ACHN (cell line): ENCODE results near the gene TINCR.
"Not testable (repeated sequence)": the region's sequence is repeated elsewhere in the genome, so short reads cannot be mapped to it uniquely, and the experiment has no call there.

ENCODE experiments used
- DNase-seq: peaks from one replicate; pipeline ENCODE4 v3.0.0-alpha.2; 2015
- in situ Hi-C: cut with HindIII; loops from 2 replicates; pipeline ENCODE4 v1.10.0; 2017; ENCODE audit warnings: low sequenced_read_pairs, low pct_ligation_motif_present, low pct_unique_long_range_greater_than_20kb

The TINCR gene

DNA sequence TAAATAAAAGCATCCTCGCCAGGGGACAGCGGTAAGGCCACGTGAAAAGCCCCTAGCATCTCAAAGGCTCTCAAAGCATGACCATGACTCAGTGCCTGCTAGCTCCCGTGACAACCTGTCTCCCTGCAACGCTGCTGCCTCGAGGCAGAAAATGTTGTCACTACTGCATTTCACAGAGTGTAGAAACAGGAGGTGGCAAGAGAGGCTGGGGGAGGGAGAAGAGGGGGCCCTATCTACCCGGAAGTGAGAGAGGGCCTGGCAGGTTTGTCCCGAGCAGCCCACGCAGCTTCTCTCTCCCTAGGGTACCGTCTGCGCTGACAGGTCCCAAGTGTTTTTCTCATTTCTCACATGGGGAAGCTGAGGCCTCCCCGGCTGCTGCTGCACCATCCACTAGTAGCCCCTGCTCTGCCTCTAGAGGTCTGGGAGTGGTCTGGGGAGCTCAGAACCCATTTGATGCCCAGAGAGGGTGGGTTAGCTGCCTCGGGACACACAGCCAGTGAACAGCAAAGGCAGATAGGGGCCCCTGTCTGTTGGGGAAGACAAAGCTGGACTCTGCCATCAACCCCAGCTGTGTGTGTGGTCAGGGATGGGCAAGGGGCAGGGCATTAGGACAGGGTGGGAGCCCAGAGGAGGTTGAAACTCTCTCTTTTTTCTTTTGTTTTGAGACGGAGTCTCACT, 3.7 kb downstream of the TINCR start:
- in situ Hi-C loops, result no loop called here
- DNase-seq, result no peak

DNA sequence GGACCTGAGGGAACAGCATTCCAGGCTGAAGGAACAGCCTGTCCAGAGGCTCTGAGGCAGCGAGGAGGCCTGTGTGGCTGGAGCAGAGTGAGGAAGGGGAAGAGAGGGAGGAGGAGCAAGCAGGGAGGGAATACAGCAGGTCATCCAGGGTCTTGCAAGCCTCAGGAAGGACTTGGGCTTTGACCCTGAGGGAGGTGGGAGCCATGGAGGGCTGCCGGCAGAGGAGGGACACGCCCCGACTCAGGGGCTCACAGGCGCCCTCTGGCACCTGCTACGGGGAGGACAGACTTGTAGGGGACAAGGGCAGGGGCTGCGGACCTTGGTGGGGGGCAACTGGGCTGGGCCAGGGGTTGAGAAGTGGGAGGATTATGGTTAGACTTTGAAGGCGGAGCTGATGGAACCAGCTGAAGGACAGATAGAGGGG, 4.7 kb downstream of the TINCR start:
- in situ Hi-C loops, result no loop called here
- DNase-seq, result no peak

DNA sequence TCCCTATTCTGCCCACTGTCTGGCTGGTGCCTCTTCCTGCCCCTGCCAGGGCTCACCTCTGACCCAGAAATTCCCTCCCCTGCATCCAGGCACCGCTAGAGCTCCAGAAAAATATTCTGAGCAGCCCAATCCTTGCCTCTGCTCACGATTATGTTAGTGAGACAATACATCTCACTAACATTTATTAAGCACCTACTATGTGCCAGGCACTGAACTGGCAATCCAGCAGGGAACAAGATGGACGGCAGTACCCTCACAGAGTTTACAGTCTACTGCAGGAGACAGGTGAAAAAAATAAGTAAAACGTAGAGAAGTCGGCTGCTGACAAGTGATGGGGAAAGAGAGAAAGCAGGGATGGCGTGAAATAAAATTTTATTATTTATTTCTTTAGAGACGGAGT, 5.5 kb downstream of the TINCR start:
- in situ Hi-C loops, result no loop called here
- no peak for DNase-seq

DNA sequence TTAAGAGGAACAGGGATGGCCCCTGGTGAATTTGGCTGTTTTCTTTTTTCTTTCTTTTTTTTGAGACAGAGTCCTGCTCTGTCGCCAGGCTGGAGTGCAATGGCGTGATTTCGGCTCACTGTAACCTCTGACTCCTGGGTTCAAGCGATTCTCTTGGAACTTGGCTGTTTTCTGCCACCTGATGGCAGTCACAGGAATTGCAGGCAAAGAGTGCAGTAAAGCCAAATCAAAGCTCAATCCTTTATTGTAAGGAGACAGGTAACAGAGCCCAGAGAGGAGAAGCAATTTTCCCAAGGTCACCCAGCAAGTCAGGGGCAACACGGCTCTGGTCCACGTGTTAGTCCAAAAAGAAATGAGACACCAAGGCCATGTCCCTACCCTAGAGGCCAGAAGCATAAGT, 6.2 kb downstream of the TINCR start:
- no peak for DNase-seq
- in situ Hi-C loops, result no loop called here

DNA sequence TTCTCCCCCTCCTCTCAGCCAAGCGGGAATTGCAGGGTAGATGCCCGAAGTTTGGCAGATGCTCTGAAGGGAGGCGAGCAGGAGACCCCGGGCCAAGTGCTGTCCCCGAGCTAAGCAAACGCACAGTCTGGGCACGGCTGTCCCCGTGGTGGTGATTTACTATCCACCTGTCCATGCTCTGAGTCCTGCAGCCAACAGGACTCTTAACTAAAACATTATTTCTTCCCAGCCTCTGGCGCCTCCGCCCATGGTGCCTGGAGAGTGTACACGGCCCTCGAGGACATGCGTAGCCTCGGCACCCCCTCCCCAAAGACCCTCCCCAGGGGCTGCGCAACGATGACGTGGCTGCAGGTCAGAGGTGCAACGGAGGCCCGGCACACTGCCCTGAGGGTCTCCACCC, 7.6 kb downstream of the TINCR start:
- in situ Hi-C loops, result no loop called here
- DNase-seq, result no peak

DNA sequence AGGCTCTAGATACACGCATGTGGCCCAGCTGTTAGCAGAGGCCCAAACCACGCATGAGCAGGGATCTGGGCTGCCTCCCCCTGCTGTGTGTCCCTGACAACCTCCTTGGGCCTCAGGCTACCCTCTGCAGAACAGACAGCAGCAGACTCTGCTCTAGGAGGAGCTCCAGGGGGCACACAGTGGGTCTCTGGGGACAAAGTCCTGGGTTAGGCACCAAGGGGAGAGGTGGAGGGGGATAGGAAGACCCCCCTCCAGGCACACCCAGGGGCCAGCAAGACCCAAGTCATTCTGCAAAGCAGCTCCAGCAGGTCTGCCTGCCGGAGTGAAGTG, 8.0 kb downstream of the TINCR start:
- no peak for DNase-seq
- in situ Hi-C loops, result no loop called here

DNA sequence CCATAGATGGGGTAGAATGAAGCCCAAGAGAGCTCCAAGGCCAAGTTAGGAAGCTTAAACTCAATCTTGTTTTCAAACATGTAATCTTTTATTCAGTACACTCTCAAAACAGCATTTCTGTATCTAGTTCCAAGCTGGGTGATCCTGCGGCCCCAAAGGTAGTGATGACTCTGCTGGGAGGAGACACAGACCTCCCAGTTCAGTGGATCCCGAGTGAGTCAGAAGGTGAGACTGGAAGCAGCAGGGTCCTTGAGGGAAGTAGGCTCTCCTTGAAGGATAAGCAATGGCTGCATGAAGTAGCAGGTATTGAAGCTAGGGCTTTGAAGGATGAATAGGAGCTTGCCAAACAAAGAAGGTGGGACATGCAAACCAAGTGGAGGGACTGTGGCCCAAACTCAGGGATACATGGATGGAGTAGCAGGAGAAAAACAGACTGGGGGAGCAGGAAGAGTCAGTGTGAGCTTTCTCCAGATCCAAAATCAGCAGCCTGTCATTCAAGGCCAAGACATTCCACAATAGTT, 9.6 kb downstream of the TINCR start:
- in situ Hi-C loops, result no loop called here
- DNase-seq, result no peak

DNA sequence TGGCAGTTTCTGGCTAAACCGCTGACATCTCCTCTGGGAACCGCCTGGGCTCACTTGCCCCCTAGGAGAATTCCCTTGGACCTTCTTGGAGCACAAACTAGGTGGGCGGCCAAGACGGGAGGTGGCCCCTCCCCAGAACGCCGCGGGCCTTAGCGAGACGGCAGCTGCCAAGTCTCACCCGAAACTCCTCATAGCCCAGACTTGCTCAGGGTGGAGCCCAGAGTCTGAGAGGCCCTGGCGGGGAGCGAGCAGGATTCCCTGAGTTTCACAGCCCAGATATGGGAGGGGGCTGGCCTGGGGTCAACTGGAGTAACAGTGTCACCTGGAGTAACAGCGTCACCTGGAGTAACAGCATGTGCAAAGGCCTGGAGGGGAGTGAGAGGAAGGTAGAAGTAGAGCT, 10.1 kb downstream of the TINCR start:
- in situ Hi-C loops, result no loop called here
- DNase-seq, result no peak

DNA sequence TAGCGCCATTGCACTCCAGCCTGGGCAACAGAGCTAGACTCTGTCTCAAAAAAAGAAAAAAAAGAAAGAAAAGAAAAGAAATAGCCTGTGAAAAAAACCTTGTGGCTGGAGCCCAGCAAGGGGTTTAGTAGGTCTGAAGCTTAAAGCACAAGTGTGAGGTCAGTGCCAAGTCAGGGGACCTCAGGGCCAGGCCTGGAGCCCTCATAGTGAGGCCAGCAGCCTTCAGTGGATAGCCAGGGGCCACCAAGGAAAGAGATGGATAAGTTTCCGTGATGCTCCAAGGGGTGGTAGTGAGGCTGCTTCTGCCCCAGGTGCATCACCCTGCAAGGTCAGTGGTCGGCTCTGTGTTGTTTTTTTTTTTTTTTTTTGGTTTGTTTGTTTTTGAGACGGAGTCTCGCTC, 12.9 kb downstream of the TINCR start:
- no peak for DNase-seq
- in situ Hi-C loops, result no loop called here

DNA sequence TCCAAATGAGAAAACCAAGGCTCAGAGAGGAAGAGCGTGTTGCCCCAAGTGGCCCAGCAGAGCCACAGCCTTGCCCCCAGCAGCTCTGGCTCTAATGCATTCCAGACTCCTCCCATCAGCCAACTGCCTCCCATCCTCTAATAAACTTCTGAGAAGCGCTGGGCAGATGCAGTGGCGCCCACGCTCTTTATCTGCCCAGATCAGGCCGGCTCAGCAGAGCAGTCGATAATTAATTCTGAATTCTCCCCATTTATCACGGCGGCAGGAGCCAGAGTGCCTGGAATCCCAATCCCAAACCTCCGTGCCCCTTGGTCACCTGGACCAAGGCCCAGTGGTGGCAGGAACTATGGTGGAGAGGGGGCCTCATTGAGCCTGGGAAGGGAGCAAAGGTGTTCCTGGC, 13.9 kb downstream of the TINCR start:
- in situ Hi-C loops, result no loop called here
- DNase-seq, result no peak

DNA sequence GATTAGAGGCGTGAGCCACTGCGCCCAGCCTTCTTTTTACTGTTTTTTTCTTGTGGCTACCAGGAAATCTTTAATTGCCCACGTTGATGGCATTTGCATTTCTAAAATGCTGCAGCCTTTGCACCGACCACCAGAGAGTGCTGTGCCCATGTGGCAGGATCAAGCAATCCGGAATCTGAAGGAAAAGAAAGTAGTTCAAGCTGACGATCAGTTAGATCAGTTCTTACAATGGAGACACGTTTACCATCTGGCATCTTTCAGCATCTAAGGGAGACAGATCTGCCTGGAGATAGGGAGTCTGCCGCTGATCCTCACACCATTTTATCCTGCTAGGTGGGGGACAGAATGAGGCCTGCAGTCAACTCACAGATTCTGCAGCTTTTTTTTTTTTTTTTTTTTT, 19.9 kb downstream of the TINCR start:
- DNase-seq, result peak; percentile 9
- in situ Hi-C loops, result no loop called here

DNA sequence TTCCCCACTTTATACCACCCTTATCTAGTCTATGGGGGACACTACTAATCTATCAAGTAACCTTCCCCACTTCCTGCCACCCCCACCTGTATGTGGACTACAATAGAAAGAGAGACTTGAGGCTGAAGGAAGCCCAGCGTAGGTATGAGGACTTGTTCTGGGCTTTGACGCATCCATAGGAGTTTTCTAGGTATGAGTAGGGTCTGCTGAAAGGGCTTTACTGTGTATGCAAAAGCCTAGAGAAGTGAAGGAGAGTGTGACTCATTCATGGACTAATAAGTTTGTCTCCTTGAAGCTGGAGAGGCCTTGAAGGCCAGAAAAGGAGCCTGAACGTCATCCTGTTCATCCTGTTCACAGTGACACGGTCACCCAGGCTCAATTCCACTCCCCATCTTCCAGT, 21.8 kb downstream of the TINCR start:
- in situ Hi-C loops, result no loop called here
- DNase-seq, result no peak

DNA sequence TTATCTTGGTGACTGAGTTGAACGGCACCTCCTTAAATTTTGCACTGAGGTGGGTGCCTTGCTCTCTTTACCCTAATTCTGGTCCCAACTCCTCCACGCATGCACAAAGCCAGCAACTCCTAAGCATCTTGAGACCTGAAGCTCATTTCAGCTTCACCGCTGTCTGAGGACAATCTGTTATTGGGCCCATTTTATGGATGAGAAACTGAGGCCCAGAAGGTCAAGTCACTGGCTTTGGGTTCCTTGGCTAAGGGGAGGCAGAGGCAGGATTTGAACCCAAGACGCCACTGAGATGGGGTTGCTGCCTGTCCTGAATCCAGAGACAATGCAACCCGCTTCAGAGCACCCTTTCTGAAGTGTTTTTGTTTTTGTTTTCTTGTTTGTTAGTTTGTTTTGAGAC, 22.7 kb downstream of the TINCR start:
- no peak for DNase-seq
- in situ Hi-C loops, result no loop called here

DNA sequence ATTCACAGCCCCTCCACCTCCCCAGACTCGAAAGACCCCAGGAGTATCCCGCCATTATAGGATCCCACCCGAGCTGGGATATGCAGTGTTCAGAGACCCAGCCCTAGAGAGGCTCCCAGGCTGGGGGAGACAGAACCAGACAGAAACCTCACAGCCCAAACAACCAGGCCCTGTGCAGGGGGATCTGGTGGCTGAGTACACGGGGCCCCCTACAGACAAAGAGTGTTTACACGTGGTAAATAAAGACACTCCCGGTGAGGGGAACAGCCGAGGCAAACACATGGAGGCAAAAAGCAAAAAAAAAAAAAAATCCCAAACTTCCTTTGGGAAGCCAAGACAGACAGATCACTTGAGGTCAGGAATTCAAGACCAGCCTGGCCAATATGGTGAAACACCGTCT, 25.1 kb downstream of the TINCR start:
- in situ Hi-C loops, result no loop called here
- DNase-seq, result no peak

DNA sequence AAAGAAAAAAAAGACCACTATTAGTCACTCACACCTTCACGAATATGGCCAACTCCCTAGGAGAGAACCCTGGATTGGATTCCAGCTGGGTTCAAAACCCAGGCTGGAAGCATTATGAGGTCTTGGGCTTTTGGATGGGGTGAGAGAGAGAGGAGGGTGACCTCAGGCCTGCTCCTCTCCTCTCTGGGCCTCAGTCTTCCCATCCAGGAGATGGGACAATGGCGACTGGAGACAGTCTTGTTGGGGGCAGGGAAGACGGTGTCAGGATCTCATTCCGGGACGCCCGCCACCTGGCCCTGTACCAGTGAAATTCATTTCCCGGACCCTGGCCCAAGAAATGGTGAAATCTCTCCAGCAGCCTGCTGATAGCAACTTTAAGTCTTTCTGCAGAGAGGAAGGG, 26.3 kb downstream of the TINCR start:
- DNase-seq, result no peak
- in situ Hi-C loops, result no loop called here

DNA sequence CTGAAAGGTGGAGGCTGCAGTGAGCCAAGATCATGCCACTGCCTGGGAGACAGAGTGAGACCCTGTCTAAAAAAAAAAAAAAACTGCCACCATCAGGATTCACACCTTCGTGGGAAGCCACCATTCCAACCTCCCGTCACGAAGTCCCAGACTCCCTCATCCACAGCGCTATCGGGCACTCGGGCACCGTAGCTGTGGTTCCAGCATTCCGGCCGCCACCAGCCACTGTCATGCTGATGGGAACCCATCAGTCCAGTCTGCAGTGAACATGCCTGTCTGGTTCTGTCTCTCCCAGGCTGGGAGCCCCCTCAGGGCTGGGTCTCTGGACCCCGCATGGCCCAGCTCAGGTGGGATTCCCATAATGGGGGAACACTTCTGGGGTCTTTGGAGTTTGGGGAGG, 27.5 kb downstream of the TINCR start:
- in situ Hi-C loops, result no loop called here
- DNase-seq, result no peak

DNA sequence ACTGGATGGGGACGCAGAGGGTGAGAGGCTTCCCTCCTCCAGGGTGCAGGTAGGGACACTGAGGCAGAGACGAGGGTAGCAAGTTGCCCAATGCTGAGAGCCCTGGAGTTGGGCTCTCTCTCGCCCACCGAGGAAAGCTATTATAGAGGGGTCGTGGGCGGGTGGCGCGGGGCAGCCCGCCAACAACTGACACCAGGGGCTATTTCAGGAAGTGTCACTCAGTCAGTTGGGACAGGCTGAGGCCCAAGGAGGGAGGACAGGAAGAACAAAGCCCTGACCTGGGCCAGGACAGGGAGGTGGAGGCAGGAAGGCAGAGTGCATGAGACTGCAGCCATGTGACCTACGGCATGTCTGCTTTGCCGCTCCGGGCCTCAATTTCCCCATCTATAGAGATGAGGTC, 29.9 kb downstream of the TINCR start:
- in situ Hi-C loops, result no loop called here

DNA sequence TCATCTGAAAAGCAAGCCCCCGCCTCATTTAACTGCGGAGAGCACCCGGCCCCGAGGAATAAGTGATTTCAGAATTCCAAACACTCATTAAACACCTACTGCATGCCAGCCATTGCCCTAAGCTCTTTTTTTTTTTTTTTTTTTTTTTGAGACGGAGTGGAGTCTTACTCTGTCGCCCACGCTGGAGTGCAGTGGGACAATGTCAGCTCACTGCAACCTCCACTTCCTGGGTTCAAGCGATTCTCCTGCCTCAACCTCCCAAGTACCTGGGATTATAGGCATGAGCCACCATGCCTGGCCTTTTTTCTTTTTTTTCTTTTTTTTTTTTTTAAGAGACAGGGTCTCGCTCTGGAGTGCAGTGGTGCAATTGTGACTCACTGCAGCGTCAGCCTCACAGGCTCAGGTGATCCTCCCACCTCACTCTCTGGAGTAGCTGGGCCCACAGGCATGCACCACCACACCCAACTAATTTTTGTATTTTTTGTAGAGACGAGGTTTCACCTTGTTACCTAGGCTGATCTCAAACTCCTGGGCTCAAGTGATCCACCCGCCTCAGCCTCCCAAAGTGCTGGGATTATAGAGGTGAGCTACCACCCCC, 30.7 kb downstream of the TINCR start:
- in situ Hi-C loops, result not testable (repeated sequence)

More for the DNA sequence above, 29.9 kb downstream of the TINCR start:
- DNase-seq, result no peak

DNA sequence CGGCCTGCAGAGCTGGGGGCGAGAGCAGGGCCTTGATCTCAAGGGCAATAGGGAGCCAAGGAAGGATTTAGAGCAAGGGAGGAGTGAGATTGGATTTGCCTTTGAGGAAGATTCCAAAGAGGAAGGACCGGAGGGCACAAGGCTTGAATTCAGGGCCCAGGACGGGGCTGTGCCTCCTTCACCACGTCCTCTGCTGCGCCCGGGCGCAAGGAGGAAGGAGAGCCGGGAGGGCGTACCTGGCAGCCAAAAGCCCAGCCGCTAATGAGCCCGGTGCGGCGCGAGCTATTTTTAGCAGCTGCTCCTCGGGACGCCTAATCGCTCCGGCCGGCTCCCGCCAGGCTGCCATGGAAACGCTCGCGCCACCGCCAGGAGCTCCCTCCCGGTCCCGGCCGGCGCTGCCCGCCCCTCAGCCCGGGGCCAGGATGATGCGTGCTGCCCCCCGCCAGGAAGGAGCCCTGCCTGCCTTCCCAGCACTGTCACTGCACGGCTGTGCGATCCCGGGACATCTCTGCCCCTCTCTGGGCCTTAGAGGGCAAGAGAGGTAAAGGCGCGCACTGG, 31.3 kb downstream of the TINCR start:
- DNase-seq, result no peak
- in situ Hi-C loops, result no loop called here

More for the DNA sequence above, 30.7 kb downstream of the TINCR start:
- not testable (repeated sequence) for DNase-seq
